ENCODE data around the gene EFTUD2.
"Not testable (repeated sequence)": the region's sequence is repeated elsewhere in the genome, so short reads cannot be mapped to it uniquely, and the experiment has no call there.

The EFTUD2 gene

DNA sequence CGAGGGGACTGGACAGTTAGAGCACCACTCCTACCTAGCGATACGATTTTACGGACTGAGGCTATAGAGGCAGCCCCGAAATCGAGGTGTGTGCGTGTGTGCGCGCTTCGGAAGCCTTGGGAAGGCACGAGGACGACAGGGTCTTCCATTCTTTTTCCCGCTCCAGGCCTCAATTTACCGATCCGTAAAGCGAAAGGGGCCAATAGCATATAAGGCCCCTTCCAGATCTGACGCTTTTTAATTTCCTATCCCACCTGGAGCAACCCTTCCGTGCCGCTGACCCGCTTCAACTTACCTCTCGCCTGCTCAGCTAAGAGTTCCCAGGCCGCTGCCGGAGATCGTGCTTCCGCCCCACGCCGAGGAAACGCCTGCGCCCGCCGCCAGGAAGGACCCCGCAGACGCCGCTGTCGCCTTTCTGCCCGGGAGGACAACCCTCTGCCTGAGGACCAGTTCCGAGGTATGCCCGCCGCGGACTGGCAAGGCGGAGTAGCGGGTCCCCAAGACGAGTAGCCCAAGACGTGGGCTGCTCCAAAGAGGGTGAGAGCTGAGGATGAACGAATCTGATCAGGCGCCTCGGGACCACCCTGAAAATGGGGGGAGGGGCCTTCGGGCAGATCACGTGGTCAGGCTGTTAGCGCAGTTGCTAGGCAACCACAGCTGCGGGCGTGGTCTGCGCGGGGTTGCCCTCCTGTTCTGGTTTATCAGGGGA, at the start of gene EFTUD2:
TSS of gene EFTUD2 (minus strand) at position 372 of the 709 bp plus-strand sequence. CDS start 4,924 bp downstream, outside the sequence.
- peak; percentile 94 for DNase-seq (ENCODE audit: low spot score)

DNA sequence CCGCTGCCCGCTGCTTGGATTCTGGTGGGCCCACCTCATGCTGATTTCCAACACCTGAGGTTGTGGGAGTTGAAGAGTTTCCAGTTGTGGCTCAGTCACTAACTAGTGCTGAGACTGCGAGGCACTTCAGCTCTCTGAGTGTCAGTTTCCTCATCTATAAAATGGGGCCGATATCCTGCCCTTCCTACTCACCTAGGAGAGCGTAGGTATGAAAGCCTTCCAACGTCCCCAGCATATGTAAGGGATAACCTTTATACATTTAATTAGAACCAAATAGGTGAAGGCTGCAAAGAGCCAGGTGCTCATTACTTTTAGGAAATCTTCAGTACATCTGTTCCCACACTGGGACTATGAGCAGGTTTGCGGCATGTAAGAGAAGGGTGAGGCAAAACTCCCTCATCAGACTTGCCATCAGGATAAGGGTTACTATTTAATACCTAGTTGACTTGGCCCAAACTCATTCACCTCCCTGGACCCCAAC, 49.1 kb upstream of the EFTUD2 start:
- no peak for DNase-seq (ENCODE audit: low spot score)

DNA sequence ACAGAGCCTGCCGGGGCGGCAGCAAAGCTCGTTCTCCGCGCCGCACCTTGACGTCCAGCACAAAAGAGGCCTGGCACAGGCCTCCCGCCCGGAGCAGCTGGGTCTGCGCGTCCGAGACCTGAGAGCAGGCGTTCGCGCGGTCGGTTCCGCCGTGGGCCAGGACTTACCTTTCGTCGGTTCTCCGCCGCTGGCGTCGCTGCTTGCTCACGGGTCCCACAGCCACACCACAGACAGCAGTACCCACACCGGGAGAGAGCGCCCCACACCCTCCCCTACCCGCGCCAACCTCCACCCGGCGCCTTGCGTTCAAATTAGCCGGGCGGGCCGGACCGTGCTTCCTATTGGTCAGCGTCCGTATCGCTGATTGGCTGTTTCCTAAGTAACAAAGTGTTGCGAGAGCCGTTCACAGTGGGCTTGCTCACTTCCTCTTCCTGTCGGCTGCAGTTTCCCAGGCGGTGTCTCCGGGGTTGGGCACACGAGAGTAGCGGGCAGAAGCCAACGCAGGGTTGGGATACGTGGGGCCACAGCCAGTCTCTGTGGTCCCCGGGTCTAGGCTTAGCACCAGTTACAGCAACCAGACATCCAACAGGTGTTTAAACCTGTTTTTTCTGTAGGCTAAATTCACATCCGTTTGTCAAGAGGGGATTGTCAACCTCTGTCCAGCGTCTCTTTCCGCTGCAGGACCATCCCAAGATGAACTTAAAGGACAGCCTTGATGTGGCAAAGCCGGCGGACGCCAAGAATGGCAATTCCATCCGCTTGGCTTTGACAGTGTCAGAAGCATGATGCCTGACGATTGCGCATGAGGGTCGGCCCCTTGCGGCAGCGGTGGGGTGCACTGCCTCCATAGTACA, 48.4 kb upstream of the EFTUD2 start, which contains the start of gene KIF18B:
TSS of gene KIF18B (minus strand) at position 313 of the 854 bp plus-strand sequence. CDS start 11,429 bp downstream, outside the sequence.
- peak; percentile 99 for DNase-seq (ENCODE audit: low spot score)

DNA sequence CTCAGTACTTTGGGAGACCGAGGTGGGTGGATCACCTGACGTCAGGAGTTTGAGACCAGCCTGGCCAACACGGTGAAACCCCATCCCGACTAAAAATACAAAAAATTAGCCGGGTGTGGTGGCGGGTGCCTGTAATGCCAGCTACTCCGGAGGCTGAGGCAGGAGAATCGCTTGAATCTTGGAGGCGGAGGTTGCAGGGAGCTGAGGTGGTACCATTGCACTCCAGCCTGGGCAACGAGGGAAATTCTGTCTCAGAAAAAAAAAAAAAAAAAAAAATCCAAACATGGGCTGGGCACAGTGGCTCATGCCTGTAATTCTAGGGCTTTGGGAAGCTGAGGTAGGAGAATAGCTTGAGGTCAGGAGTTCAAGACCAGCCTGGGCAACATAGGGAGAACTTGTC, 46.4 kb upstream of the EFTUD2 start:
- DNase-seq (ENCODE audit: low spot score): not testable (repeated sequence)

DNA sequence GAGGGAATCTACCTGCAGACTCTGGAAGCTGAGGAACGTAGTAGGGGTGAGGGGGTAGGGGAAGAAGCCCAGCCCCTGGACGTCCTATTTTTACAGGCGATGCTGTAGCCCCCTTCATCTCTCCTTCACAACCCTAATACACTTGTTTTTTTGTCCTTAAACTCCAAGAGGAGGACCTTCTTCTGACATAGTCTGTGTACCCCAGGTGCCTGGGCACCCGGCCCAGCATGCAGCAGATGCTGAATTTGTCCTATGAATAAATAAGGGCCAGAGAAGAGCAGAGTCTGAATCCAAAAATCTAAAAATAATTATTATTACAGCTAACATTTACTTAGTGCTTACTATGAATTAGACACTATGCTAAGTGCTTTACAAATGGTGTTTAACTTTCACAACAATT, 43.2 kb upstream of the EFTUD2 start:
- no peak for DNase-seq (ENCODE audit: low spot score)

DNA sequence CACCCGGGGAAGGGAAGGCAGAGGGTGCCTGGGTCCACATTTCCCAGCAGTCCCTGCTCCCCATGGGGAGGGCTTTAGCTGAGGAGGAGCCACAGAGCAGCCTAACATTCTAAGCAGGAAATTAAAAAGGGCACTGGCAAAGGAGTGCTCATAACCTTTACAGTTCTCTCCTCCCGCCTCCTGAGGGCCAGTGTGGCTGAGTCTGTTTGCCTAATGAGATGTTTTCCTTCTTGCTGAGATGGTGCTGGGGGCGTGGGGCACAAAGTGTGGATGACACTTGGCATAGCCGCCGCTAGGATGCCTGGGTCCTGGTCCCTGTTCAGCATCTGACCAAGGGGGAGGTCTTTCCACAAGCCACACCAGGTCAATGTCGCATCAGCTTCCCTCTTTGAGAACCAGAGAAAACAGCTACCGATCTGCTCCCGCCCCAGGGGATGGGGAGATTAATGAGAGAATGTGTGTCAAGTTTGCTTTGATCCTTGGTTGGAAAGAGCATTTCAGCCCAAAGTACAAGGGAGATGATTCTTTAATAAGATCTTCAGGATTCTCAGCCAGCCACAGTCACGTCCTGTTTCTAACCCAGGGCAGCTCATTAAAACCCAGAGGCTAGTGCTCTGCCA, 42.6 kb upstream of the EFTUD2 start:
- DNase-seq (ENCODE audit: low spot score): no peak

DNA sequence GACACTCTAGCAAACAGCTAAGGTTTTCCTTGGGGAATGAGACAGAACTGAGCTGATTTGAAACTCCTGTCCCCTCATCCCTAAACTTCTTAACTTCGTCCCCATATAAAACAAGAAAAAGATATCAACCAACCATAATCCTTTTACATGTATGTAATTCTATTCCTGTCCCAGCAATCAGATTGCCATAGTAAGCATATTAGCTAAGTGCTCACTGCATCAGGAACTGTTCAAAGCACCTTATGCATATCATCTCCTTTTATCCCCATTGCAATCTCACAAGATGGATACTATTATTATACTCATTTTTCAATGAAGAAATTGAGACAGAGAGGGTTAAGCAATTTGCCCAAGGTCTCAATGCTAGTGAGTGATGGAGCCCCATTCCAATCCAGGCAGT, 41.5 kb upstream of the EFTUD2 start:
- no peak for DNase-seq (ENCODE audit: low spot score)

DNA sequence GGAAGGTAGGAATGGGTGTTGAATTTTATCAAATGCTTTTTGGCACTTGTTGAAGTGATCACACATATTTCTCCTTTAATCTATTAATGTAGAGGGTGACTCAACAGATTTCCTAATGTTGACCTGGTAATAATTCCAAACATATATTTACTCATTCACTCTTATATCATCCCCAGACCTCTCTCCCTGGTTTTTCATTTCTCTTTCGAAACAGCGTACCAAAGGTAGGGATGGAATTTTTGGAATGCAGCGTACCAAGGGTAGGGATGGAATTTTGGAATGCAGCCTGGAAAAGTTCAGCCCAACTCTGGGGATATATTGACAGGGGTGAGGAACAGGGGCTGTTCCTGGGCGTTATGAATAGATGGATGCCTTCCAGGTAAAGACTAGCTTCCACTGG, 41.1 kb upstream of the EFTUD2 start:
- no peak for DNase-seq (ENCODE audit: low spot score)

DNA sequence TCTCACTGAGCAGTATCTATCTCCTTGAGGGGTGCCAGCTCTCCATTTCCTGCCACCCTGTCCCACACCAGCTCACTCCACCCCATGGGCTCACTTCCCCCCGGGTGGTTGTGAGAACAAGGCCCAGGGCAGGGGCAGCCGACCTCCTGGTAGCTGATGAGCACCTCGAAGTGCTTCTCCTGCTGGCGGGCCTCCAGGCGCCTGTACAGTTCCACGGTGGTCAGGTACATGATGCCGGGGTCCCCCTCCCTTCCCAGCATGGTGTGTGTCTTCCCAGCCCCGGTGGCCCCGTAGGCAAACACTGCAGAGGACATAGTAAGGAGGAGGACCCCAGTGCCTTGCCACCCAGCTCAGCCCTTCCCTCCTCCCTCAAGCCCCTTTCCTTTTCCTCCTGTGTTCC, 35.9 kb upstream of the EFTUD2 start:
- DNase-seq (ENCODE audit: low spot score): no peak

DNA sequence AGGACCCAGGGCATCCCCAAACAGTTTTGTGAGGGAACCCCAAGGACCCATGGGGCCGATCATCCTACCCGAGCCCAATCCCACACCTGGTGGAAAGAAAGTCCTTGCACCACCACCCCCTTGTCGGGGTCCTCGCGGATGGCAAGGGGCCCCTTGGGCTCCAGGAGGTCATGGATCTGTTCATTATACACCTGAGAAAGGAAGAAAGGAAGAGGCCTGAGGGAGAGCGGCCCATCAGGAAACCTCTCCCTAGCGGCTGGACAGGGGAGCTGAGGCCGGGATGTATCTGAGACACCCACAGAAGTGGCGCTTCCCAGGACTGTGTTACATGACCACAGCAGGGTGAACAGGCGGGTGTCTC, 35.5 kb upstream of the EFTUD2 start:
- DNase-seq (ENCODE audit: low spot score): no peak

DNA sequence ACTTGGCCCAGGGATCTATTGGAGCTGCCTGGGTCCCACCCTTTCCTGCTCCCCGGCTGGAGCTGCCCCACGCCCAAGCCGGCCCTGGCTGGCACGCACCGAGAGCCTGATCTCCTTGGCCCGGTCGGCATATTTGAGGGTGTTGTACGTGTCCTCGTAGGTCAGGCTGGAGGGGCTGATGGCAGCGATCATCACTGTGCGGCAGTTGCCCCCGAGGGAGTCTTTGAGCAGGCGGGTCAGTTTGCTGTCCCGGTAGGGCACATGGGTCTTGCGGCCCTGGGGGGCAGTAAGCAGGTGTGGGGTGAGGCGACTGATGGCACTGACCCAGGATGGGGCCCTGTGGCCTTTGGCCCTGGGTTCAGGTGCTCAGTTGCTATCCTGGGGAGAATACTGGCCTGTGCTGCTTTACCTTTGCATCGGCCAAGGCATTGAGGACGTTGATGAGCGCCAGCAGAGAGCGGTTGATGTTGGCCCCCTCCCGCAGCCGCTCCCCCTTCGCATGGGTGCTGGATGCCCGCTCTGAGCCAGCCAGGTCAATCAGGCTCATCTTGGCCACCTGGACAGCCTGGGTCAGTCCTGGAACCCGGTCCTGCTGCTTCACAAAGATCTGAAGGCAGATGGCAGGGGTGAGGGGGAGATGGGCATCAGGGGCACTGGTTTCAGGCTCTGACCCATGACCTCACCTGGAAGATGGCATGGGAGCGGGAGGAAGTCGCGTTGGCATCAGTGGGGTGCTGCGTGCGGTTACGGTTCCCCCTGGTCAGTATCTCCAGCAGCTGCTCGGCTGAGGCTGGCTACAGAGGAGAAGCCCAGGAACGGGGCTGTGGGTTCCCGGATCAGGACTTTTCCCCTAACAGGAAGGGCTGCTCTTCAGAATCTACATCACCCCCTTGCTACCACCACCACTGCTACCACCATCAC, 34.8 kb upstream of the EFTUD2 start:
- no peak for DNase-seq (ENCODE audit: low spot score)

DNA sequence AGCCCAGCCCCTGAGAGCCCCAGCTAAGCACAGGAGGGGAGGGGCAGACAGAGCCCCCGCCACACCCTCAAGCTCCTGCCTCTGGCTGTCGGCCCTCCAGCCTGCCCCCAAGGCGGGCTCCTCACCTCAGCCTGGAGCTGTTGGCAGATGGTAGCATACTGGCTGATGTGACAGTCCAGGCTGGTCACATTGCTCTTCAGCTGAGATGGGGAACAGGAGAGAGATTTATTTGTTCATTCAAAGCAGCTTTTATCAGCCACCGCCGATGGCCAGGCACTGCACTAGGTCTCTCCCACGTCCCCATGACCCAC, 33.5 kb upstream of the EFTUD2 start:
- DNase-seq (ENCODE audit: low spot score): no peak

DNA sequence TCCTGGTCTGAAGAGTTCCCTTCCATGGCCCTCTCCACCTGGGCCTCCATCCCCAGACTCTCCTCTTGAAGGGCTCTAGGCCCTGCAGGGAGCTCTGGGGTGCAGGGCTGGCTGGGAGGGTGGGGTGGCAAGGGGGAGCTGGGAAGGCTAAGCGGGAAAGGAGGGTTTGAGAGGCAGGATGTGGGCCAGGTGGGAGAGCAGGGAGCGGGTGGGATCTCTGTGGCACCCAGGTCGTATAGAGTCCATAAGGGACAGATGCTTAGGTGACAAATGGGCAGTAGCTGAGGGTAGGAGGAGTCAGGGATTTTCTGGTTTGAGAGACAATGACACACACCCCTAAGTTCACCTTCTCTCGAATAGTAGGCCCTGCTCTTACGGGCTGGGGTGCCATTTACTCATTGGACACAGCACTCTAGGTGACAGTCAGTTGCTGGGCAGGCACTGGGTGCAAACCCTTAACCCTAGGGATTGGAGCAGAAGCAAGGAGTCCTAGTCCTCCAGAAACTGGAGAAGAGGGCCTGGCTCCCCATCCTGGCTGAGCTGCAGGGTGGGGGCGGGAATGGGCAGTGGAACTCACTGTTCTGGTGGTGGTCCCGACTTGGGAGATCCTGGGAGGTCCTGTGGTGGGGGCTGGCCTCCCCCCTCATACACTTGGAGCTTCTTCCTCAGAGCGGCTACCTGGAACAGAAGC, 33.0 kb upstream of the EFTUD2 start:
- DNase-seq (ENCODE audit: low spot score): no peak

DNA sequence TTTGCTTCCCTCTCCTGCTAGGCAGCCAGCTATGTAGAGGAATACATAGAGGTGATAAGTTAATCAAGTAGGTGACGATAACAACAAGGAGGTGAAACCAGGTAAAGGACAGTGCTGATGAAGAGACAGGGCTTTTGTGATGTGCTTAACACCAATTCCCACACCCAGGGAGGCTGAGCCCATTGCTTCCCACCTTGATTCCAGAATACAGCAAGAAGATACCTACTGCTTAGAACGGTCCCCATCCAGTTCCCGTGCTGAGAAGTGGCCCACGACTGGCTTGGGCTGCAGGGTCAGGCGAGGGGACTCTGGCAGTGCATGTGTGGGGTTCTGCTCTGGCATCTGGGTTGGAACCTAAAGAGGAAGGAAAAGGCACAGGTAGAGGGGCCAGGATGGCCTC, 32.1 kb upstream of the EFTUD2 start:
- DNase-seq (ENCODE audit: low spot score): no peak

DNA sequence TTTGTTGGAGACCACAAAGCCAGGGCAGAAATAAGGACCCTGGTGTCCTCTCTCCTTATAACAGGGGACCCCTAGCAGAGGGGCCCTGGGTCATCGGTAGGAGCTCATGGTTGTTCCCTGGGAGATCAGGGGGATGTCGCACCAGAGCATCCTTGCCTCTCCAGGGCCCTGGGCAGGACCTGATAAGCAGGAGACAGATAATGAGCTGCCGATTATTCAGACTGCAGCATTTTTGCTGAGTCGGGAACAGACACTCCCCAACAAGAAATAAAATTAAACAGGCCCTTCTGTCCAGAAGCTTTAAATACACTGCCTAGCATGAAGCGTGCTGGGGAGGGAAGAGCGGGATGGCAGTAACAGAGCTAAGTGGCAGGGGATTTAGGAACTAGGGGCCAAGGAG, 31.4 kb upstream of the EFTUD2 start:
- no peak for DNase-seq (ENCODE audit: low spot score)

DNA sequence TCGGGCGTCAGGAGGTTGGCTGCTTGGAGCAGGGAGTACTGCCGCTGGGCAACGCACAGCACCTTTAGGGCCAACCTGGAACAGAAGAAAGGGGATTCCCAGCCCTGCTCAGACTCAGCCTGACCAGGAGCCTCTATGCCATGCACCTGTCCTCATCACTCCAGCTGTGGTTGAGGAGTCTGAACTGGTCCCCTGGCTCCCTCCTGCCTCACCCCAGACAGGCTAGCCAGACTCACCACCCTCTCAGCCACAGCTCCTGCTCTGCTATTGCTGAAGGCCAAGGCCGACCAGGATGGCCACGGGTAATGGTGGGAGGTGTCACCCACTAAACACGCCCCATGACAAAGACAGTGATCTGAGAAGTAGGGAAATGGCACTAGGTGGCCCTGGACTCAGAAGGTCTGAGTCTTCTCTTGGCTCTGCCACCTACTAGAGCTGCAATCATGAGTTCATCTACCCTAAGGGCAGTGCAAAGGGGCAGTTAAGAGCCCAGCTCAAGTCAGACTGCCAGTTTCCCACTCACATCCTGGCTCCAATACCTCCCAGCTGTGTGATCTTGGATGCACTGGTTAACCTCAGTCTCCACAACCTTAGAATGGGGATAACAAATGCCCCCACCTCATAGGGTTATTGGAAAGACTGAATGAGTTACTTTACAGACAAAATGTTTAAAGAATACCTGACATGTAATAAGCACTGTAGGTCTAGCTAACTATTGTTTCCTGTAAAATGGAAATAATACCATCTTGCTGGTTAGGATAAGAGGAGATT, 29.9 kb upstream of the EFTUD2 start:
- no peak for DNase-seq (ENCODE audit: low spot score)

DNA sequence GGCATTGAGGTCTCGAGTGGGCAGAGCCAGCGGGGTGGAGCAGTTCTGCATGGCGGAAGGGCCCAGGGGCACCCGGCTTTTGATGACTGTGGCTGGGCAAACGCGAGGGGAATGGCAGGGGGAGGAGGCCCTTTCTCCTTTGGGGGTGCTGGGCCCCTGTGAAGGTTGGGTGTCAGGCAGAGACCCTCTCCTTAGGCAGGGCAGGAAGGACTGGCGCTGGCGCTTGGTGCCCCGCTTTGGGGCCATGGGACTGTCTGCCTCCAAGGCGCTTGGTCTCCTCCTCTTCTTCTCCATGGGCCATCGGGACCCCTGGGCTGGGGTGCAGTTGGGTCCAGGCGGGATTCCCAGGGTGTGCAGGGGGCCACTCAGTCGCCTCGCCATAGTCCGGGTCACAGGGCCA, 28.9 kb upstream of the EFTUD2 start:
- DNase-seq (ENCODE audit: low spot score): no peak

DNA sequence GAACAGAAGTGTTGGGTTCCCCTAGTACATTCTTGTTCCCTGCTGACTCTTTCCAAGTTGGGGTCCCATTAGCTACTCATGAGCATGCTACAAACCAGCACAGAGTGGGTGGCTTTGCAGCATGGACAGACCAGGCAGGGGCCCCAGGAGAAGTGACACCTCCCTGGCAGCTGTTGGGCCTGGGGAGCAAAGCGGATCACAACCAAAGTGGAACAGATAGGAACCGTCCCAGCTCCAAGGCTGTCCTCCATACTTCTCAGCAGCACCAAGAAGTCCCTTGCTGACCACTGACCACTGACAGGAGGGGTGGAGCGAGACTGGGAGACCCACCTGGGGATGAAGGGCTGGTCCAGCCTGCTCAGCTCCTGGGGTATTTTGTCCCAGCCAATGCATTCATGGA, 28.5 kb upstream of the EFTUD2 start:
- no peak for DNase-seq (ENCODE audit: low spot score)

DNA sequence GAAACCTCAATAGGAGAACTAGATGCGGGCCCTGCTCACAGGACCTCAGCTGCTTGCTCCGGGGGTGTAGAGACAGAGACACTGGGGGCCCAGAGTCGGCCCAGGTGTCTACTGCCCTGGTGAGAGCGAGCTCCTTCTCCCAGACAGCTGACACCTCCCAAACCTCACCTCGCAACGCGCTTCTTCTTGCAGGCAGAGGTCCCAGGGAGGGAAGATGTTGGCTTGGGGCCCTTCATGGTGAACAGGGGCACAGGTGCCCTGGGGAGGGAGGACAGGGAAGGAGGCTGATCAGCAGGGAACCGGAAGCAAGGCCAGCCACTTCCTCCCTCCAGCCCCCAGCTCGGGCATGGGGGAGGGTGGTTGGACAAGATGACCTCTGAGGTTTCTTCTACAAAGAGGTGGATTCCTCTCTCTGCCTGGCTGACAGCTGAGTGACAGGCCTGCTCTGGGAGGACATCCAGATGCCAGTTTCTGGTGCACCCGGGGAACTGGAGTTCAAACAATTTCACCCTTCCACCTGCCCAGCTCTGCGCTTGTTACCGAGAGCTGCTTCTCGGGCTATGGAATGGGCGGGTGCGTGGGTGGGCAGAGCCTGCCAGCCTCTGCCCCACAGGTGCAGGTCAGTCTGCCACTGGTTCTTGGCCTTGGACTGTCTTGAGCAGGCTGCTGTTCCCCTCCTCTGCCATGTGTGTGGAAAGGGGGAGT, 27.7 kb upstream of the EFTUD2 start:
- DNase-seq (ENCODE audit: low spot score): no peak

Measured in germinal center (tissue), 1 donor.